SIG-M5 treated with dmso at 0.1 percent for 504 hours (cell line): Measurements from ENCODE around the gene ARHGAP12.

Experiments used
- DNase-seq: peaks from one replicate; lab custom pipeline; 2025; ENCODE audit not compliant: unreplicated experiment; lab: John Stamatoyannopoulos, UW

The ARHGAP12 gene

DNA sequence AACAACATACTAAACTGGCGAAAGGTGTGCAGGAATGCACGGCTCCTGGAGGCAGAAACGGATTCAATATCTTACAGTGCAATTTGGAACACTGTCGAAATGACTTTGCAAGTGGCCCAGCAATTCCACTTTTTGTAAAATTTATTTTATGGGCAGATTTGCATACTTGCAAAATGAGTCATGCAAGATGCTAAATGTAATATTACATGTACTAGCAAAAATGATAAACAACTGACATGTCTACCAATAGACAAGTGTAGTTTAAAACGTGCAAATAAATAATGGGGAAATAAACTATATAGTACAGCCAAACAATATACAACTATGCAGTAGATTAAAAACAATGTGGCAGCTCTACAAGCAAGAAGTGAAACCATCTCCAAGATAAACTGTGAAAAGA lies 97.7 kb downstream of the ARHGAP12 start:
- no peak for DNase-seq

DNA sequence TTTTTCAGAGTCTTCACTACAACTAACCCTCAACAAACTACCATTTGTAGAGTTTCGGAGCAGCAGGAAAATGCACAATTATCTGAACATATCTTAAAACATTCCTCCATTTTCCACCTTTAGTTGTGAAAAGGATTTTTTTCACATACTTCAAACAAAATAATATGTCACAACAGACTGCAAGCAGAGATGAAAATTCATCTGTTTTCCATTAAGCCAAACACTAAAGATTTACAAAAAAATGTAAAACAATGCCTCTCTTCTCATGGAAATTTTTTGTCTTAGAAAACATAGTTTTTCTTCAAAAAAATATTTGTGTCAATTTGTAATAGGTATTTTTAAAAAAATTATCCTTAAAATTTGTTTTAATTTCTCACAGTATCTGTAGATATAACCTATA lies 98.9 kb downstream of the ARHGAP12 start:
- DNase-seq: no peak

- DNase-seq: no peak
These were observed 105.3 kb downstream of the ARHGAP12 start for GRCh38 chr10:31823358-31823757.

DNA sequence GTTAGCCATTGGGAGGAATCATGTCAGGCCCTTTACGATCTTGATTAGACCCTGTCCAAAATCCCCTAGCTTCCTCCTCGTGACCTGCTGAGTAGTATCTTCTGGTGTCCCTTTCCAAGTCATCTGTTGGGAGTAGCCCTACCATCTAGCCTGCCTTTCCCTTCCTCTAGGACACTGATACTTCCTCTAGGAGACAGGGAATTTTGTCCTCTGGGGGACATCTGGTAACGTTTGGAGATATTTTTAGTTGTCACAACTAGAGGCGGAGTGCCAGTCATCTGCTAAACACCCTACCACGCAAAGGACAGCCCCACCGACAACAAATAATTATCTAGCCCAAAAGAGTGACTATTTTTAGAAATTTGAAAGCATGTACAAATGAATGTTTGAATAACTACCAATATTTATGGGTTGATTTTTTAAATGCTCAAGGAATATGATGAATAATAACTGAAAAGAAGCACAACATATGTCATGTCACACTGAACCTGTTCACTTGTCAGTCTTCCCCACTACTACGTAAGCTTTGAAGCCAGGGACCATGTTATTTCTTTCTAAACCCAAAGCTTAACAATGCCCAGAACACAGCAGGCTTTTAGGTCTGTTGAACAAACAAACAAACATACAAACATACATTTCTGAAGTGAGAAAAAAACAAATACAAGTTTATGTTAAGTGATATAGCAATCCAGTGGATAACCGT lies 105.9 kb downstream of the ARHGAP12 start:
- no peak for DNase-seq

- DNase-seq: no peak
These were observed 106.5 kb downstream of the ARHGAP12 start for GRCh38 chr10:31822150-31822549.

DNA sequence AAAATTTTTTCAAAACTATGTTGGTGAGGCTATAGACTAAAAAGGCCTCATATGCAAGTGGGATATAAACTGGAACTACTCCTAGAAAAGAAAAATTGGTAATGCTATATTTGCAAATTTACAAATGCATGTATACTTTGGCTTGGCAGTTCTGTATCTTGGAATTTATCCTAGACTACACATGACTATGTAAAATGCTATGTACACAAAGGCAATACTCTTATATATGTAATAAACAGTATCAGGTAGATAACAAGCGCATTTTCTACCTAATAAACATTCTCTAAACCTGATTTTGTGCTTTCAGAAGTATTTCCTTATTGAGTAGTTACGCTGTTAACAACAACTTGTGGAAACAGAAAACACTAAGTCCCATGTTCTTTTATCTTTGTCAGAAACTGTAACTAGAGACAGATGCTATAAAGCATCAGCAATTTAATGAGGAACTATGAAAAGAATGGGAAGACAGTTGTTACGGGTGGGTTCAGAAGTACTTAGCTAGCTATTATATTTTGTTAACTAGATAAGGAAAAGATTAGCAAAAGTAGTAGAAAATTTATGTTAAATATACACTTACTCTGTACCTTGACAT lies 107.8 kb downstream of the ARHGAP12 start:
- DNase-seq: no peak

GRCh38 chr10:31820096-31820495 lies 108.5 kb downstream of the ARHGAP12 start:
- no peak for DNase-seq

DNA sequence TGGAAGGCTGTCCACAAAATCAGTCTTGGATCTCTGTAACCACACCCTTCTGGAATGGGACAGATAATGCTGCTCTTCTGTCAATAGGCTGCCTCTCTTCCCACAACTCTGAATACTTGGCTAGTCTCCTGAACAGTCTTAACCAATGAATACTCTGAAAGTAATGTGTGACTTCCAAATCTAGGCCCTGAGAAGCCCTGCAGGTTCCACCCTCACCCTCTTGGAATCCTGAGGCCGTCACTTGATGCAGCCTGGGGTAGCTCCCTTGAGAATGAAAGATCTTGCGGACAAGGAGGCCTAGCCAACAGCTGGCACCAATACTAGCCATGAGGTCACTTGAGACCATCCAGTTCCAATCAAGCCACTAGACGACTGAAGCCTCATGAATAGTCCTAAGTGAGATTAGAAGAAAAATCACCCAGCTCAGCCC lies 109.2 kb downstream of the ARHGAP12 start:
- DNase-seq: no peak

DNA sequence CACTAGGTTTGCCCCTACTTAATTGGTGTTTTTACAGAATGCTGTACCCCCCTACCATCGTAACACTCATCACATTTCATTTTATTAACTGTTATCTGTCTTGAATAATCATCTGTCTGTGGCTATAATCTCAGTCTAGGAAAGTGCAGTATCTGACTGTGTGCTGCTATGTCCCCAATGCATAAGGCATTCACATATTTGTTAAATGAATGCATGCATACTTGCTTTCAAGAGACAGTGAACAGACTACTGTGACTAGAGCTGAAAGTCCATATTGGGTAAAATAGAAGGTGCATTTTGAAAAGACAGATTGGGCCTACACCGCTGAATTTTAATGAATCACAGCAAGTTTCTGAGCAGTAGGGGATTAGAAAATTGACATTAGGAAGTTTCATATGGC lies 112.3 kb downstream of the ARHGAP12 start:
- no peak for DNase-seq

DNA sequence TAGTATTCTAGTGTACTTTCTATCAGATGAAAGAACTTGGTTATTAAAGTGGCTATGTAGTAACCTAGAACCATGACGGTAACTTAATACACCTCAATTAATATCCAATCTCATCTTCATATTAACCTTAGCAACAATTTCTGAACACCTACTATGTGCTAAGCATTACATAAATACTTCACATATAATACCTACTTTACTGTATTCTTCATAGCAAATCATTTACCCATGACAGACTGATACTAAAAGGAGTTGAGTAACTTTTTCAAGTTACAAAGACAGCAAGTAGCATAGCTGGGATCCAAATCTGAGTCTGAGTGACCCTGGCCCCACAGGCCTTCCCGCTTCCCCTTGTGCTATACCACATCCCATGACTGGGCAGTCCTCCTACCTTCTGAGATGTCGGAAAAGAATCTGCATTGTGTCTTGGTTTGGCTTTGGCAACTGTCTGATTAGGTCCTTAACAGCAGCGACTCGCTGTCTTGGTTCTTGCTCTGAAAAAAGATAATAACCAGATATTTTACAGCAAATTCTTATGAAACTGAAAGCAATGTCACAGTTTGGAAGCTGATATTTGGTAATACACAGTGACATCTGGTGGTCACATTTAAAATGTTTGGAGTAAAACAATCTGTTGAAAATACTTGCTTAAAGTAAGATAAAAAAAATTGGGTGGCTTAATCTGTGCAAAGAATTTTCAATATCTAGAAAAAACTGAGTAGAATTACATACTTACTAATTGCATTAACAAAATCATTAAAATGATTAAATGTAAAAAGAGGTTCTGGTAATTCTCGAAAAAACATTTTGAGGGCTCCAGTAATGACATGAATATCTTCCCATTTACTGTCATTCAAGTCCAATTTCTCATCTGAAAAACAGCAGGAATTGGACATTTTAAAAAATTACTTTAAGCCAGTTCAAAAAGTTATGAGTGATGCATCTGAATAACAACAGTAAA lies 120.1 kb downstream of the ARHGAP12 start:
- DNase-seq: peak; percentile 44

GRCh38 chr10:31804352-31804810 lies 124.2 kb downstream of the ARHGAP12 start:
- DNase-seq: no peak

DNA sequence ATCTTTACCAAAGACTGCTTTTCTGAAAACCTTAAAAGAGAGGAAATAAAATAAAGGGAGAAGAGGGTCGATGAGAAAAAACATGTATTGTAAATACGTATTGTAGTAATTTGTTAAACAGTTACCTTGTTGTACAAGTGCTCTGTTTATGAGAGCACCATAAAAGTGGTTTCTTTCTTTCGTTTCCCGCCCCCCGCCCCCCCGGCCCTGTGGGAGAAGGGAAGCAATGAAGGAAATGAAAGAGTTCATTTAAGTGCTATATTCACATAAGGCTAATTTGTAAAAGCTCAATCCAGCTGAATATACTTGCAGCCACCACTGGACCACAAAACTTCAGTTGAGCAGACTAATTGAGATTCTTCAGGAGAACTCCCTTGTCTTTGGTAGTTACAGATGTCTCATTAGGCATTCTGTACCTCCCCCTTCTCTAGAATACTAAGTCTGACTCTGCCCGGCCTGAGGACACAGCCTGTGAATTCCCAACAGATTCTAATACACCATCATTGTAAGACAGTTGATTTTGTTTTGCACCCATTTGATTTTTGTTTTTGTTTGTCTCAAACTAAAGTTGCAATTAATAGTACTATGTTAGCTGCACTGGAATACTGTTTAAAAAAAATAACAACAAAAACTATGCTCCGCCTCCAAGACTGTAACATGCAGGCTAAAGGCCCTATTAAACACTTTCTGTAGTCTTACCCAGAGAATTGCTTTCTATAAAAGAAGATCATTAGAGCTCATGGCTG lies 124.9 kb downstream of the ARHGAP12 start:
- no peak for DNase-seq

GRCh38 chr10:31799181-31799580 lies 129.4 kb downstream of the ARHGAP12 start:
- DNase-seq: no peak

DNA sequence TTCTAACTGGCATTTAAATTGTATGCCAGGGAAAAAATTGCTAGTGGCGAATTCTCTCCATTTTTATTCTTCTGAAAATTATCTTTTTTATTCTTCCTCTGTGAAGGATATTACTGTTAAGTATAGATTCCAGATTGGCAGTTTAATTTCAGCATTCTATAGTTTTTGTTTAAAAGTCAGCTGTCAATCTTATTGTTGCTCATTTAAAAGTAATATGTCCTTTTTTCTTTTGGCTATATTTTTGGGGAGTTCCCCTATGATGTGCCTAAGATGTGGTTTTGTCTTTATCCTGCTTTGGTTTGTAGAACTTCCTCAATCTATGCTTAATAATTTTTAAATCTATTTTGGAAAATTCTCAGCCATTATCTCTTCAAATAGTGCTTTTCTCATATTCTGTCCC lies 135.9 kb downstream of the ARHGAP12 start:
- no peak for DNase-seq

DNA sequence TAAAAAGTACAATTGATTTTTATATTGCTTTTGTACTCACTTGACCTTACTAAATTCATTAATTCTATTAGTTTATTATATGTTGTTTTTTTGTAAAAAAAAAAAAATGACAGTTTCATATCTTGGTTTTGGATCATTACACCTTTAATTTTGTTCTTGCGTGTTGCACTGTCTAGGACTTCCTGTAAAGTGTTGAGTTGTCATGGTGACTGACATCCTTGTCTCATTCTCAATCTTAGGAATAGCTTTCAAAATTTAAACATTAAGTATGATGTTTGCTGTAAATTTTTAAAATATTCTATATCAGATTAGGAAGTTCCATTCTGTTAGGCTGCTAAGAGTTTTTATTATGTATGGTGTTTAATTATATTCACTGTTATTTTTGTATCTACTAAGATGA lies 139.1 kb downstream of the ARHGAP12 start:
- no peak for DNase-seq

GRCh38 chr10:31782701-31783100 lies 145.9 kb downstream of the ARHGAP12 start:
- DNase-seq: no peak

DNA sequence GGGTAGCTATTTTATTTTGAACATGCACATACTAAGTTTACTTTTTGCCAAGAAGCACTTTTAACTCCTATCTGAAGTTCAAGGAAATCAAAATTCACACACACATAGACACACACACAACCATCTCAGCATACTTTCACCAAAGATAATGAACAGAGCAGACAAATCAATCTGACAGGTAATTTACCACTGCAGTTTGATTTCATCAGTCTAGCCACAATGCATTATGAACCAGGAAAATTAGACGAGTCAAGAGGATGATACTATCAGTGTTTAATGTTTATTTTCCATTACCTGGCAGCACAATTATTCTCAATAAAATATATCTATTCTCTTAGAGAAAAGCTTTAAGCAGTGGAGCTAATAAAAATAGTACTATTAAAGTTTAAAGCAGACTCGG lies 147.9 kb downstream of the ARHGAP12 start:
- no peak for DNase-seq

DNA sequence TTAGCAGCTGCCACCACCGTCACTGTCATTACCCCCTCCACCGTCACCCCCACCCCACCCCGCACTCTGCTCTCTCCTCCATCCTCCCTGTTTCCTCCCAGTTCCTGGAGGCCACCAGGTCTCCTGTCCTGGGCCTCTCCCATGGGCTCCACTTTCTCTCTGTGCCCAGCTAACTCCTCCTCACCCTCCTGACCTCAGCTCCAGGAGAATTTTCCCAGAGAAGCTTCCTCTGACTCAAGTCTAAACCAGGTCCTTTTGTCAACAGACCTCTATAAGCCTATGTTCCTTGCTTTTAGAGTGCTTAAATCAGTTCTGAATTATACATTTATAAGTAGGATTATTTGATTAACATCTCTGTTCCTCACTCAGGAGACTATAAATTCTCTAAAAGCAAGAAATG lies 150.0 kb downstream of the ARHGAP12 start:
- DNase-seq: no peak

- no peak for DNase-seq
These were observed 152.5 kb downstream of the ARHGAP12 start for GRCh38 chr10:31776159-31776558.

DNA sequence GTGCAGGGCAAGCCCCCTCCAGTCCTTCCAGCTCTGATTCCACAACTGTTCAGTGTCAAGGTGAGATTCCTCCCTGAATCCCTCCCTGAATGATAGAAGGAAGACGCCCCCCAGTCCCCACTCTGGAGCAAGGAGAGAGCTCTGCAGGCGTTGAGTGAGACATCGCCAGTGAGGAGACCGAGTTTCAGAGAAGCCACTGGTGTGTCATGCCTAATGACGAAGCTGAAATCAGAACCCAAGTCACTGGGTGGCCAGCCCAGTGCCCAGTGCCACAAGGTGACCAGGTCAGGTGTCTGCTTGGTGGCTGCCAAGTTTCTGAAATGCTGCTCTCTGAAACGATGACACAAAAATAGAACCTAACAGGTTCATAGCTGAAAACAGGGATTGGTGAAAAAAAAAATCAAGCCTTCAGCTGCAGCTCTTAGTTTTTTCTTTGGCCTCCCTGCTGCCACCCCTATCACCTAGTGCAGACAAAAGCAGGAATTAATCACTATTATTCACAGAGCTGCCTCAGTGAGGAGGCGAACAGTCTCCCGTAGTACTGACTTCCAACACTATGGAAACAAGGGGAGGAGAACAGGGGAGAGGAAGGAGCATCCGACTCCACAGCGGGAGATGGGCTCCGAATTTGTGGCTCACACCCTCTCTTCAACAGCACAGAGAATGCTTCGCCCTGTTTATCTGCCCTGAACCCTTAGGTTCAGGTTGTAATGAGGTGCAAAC lies 153.5 kb downstream of the ARHGAP12 start:
- DNase-seq: no peak
